ENCODE results near the gene KLF6.

Gene KLF6

DNA sequence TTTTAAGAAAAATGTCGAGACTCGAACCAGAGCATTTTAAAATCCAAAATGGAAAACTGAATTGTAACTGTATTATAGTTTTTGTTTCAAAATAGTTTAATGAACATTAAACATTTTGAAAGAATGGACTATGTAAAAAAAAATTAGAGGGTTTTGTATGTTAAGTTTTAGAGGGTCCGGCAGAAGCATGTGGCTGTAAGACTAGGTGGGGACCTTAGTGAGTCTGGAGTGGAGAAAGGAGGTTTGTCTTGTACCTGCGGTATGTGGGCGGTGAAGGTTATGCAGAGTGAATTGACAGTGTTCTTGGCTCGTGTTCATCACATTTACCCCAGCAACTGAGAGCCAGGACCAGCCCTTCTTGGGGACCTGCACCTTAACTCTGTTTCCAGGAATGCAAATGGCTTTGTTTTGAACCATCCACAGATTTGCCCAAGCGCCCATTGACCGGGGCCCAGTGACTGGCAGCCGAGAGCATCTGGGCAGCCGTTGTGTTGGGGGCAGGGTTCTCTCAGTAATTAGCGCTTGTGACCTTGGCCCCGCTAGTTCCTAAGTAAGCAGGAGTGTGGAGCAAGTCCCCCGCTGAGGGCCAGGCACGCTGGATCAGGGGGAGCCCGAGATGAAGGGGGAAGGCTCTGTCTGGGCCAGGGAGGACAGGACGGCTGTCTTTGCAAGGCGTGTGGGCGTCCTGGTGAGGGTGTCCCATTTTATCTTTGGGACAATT lies 1.4 kb upstream of the KLF6 start:
- DNase-seq: peak; percentile 70

GRCh38 chr10:3785851-3786271 lies 852 bp upstream of the KLF6 start:
- no peak for DNase-seq

DNA sequence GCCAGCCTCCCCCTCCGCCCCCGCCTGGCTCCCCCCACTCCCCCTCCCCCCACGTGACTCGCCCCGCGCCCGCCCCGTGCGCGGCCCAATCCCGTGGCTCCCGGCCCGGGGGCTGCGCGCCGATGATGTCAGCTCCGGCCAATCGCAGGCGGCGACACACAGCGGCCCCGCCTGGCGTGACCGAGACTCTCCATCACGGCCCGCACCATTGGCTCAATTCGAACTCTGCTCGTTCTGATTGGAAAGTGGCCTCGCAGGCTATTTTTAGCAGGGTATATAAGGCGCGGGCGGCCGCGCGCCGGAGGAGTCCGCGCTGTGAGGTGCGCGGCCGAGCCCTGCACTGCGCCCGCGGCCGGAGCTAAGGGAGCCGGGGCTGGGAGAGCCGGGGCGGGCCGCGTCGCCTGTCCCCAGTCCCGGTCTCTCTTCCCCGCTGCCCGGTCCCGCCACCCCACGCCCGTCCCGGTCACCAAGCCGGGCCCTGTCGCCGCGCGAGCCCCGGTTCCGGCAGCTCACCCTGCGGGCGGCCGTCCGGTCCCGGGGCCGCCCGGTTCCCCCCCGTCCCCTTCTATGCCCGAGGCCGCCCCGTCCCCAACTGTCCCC lies 342 bp upstream of the KLF6 start:
- DNase-seq: peak; percentile 100

DNA sequence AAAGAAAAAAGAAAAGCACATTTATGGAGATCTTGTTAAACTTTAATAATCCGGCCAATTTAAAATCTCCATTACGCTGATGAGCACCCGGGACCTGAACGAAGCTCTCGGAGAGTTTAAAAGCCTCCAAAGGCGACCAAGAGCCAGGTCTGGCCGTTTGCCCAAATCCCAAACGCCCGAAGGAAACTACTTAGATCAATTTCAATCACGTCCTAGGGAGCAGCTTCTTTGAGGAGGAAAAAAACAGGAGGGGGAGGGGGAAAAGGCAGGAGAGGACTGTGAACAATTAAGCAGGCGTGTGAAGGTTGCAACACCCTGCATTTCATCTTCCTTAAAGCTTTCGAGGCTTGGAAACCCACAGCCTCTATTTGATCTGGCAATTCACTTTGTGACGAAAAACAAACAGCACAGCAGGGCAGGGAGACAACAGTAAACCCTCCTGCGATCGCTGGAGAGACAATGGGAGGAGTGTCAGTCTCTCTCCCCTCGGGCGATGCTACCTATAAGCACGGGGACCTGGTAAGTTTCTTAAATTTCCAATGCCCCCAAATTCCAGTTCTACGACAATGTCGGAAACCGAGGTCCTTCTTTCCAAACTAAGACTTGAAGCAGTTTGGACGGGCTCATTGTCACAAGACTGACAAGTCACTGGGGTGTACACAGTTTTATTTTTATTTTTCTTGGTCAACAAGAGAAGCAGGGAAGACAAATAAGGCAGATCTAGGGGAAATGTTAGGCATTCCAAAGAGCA lies 1.2 kb downstream of the KLF6 start:
- peak; percentile 66 for DNase-seq

DNA sequence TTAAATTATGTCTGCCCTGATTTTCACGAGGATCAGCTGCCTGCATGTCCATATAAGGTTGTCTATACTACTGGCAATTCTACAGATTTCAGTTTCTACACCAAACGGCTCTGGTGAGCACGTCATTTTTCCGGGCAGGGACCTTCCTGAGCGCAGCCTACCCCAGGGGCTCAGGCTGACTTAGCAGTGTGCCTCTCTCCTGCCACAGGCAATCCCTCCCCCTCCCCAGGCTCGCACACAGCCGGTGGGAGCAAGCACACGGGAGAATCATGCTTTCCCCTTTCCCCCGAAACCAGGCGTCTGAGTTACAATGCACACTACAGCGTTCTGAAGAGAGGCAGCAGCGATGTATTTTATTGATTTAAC lies 1.7 kb downstream of the KLF6 start:
- peak; percentile 82 for DNase-seq

DNA sequence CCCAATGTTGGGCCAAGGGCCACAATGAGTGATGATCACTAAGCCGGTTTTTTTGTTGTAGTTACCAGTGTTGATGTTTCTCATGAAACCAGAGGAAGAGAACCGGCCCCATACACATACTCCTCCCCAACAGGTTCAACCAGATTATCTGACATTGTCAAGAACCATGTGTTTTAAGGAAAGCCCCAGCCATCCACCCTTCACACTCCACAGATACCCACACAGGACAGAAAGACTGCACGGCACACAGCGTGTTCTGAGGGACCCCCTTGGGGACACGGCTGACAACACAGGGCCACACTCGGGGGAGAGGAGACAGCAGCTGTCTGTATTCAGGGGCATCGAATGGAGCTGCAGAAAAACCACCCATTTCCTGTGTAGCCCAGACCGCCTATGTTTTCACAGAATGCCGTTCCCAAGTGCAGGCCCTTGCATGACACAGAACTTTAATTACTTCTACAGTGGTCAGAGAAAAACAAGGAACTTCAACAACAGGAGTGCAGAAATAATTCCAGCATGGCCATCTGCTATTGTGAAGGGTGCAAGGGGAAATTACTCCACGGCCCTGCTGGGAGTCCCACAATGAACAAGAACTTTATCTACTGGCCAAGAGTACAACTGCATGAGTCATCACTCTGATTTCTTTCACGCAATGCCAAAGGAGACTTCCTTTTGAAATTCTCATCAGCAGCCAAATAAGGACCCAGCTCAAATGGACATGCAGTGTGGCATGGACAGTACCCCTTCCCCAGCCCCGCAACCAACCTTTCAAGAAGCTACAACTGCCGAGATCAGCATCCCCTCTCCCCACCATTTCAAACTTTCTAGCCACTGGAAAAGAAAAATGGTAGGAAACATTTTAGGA lies 2.3 kb downstream of the KLF6 start:
- DNase-seq: peak; percentile 89

DNA sequence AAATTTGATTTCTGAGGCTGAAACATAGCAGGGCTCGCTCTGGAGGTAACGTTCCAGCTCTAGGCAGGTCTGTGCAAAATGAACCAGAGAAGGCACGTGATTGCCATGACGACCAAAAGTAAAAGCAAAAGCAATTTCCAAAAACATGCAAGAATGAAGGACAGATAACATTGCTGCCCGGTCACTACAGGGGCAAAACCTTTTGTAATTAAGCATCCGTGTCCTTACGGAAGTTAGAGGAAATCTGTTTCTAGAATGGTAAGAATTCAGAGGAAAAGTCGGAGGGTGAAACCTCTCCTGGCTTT lies 2.9 kb downstream of the KLF6 start:
- peak; percentile 82 for DNase-seq

DNA sequence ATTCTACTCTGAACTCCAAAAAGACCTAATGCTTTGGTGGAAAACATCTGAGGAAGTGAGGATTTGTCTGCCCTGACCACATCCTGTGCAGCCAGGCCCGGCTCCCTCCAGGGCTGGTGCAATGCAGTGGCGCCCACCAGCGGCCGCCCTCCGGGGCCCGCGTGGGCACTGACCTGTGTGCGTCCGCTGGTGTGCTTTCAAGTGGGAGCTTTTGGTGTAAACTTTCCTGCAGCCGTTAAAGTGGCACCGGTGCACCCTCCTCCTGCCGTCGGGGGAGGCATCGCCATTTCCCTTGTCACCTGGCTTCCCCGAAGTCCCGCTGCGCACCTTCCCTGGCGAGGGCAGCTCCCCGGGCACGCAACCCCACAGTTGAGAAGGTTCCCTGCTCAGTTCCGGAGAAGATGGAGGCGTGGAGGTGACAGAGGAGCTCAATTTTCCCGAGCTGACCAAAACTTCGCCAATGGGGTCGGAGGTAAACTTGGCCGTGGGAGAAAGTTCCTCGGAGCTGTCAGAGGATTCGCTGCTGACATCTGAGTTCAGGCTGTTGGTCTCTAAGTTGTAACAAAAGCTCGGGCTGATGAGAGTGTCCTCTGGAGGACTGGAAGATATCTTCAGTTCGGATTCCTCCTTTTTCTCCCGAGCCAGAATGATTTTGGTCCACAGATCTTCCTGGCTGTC lies 3.4 kb downstream of the KLF6 start:
- peak; percentile 78 for DNase-seq

GRCh38 chr10:3780771-3781467 lies 4.1 kb downstream of the KLF6 start:
- peak; percentile 59 for DNase-seq

GRCh38 chr10:3780021-3780770 lies 4.8 kb downstream of the KLF6 start:
- peak; percentile 62 for DNase-seq

GRCh38 chr10:3779158-3779741 lies 5.8 kb downstream of the KLF6 start:
- DNase-seq: peak; percentile 61

- peak; percentile 49 for DNase-seq
These were observed 6.3 kb downstream of the KLF6 start for GRCh38 chr10:3778692-3779157.

DNA sequence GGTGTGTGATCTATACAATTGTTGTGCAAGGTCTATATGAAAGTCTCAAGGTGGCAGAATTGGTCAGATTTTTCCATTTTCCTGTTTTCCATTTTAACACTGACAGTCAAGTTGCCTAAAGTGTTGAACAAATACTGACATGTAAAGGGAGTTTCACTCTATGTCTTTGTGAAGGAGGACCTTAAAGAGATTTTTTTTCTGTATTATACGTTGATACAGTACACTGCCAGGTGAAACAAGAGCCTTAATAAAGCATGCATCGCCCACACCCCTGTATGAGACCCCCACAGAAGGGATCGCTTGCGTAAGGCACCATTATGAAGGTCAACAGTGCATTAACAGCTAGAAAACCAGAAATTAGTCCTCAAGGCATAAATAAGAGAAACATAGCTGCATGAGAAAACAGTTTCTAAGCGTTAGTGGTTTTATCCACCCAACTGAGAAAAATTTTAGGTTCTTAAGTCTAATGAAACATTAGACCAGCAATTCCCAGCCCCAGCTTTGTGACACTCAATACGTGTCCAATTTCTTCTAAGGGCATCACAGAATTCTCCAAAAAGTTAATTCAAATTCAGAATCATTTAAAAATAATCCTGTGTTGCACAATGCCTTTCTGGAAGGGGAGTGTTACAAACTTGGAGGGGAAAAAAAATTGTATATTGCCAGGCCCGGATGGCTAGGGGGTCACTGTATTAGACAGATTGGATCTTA lies 6.9 kb downstream of the KLF6 start:
- DNase-seq: peak; percentile 50

GRCh38 chr10:3776796-3777571 lies 8.0 kb downstream of the KLF6 start:
- peak; percentile 87 for DNase-seq

GRCh38 chr10:3775696-3776551 lies 9.1 kb downstream of the KLF6 start:
- peak; percentile 75 for DNase-seq

GRCh38 chr10:3774814-3775695 lies 10.0 kb downstream of the KLF6 start:
- DNase-seq: peak; percentile 71
